ENCODE measurements around the gene RMND5B.

Gene RMND5B

GRCh38 chr5:178136990-178137389, 6.2 kb downstream of the RMND5B start:
- DNase-seq = no peak

GRCh38 chr5:178137991-178138390, 7.2 kb downstream of the RMND5B start:
- no peak for DNase-seq

- no peak for DNase-seq
Observed at GRCh38 chr5:178141550-178141949, 10.7 kb downstream of the RMND5B start.

GRCh38 chr5:178142642-178143041, 11.8 kb downstream of the RMND5B start:
- no peak for DNase-seq

- DNase-seq = no peak
Observed at GRCh38 chr5:178143246-178143645, 12.4 kb downstream of the RMND5B start.

- DNase-seq = peak; percentile 8 to 71
Observed at GRCh38 chr5:178143901-178144300, 13.1 kb downstream of the RMND5B start.

- DNase-seq = peak in 1 of 2 experiments; percentile 14
Observed at GRCh38 chr5:178145965-178146820, 15.4 kb downstream of the RMND5B start.

GRCh38 chr5:178147406-178147805, 16.6 kb downstream of the RMND5B start:
- DNase-seq = no peak

- DNase-seq = no peak
Observed at GRCh38 chr5:178149199-178149932, 18.6 kb downstream of the RMND5B start.

- no peak for DNase-seq
Observed at GRCh38 chr5:178150977-178151734, 20.3 kb downstream of the RMND5B start.

GRCh38 chr5:178152491-178153444, 22.0 kb downstream of the RMND5B start:
- DNase-seq = no peak

GRCh38 chr5:178153530-178154340, 22.9 kb downstream of the RMND5B start, which contains the start of gene NHP2:
Gene NHP2, minus strand, starts transcription at chr5:178153885. Its CDS starts 68 bp downstream, at chr5:178153817.
- DNase-seq = peak; percentile 95 to 99

- no peak for DNase-seq
Observed at GRCh38 chr5:178155065-178155464, 24.3 kb downstream of the RMND5B start.

- DNase-seq = no peak
Observed at GRCh38 chr5:178160176-178160575, 29.4 kb downstream of the RMND5B start.

GRCh38 chr5:178162481-178162880, 31.7 kb downstream of the RMND5B start:
- DNase-seq = no peak

GRCh38 chr5:178163772-178164735, 33.2 kb downstream of the RMND5B start:
- peak; percentile 50 to 87 for DNase-seq

- no peak for DNase-seq
Observed at GRCh38 chr5:178165581-178165980, 34.8 kb downstream of the RMND5B start.

GRCh38 chr5:178170455-178170854, 39.6 kb downstream of the RMND5B start:
- DNase-seq = no peak

GRCh38 chr5:178174456-178174855, 43.6 kb downstream of the RMND5B start:
- DNase-seq = no peak

GRCh38 chr5:178176791-178177190, 46.0 kb downstream of the RMND5B start:
- no peak for DNase-seq
